Ascending aorta (tissue), 2 donors: ENCODE results near the gene PLXNA2. TPM values are rescaled to one million over a fixed set of nuclear protein-coding genes. Genes with fewer than 3 reads are reported as not detected.

ENCODE experiments used
- DNase-seq, 2 donors: peaks; one replicate each; pipeline ENCODE4 v3.0.0-alpha.2; 2019; ENCODE audit warnings: low spot score in 2 of 2
- H3K27ac ChIP-seq, 2 donors: fragments of 200-600 bp; sonication (generic); one replicate each; pipeline ENCODE4 v1.5.1; 2016 to 2017; ENCODE audit warnings: mild to moderate bottlenecking in 1 of 2
- H3K27me3 ChIP-seq: fragments of 200-600 bp; sonication (generic); one replicate; pipeline ENCODE4 v1.5.1; 2017
- H3K36me3 ChIP-seq, 2 donors: fragments of 200-600 bp; sonication (generic); one replicate each; pipeline ENCODE4 v1.5.1; 2016
- H3K4me1 ChIP-seq, 2 donors: fragments of 200-600 bp; sonication (generic); one replicate each; pipeline ENCODE4 v1.5.1; 2016 to 2017; ENCODE audit warnings: mild to moderate bottlenecking in 1 of 2
- H3K4me3 ChIP-seq, 2 donors: fragments of 200-600 bp; sonication (generic); one replicate each; pipeline ENCODE4 v1.5.1; 2016 to 2017; ENCODE audit warnings: mild to moderate bottlenecking in 1 of 2
- H3K9me3 ChIP-seq, 2 donors: fragments of 200-600 bp; sonication (generic); one replicate each; pipeline ENCODE4 v1.5.1; 2016
- intact Hi-C: fragments of 100-400 bp; cut with DNase I; formaldehyde crosslinking; loops from one replicate; pipeline ENCODE4 v1.15.1; 2023
- total RNA-seq: library from RNA; depleted of rRNA; stranded (reverse); fragments of >200 nt; gene quantifications from one replicate; pipeline ENCODE4 v1.1.0, GENCODE V29; 2016
- TF ChIP-seq, protein P1 (sequence below), 3 experiments: fragments of 200-600 bp in 2 of 3; fragments of 450-650 bp in 1 of 3; sonication (generic) in 2 of 3; IDR thresholded peaks; one replicate each; pipeline ENCODE4 v1.5.1; 2016 to 2019; ENCODE audit warnings: antibody characterized with exemption in 3 of 3, mild to moderate bottlenecking in 1 of 3, moderate library complexity in 1 of 3

The PLXNA2 gene
- total RNA-seq, 1 donor from 2014 or later = 33.0 TPM

DNA sequence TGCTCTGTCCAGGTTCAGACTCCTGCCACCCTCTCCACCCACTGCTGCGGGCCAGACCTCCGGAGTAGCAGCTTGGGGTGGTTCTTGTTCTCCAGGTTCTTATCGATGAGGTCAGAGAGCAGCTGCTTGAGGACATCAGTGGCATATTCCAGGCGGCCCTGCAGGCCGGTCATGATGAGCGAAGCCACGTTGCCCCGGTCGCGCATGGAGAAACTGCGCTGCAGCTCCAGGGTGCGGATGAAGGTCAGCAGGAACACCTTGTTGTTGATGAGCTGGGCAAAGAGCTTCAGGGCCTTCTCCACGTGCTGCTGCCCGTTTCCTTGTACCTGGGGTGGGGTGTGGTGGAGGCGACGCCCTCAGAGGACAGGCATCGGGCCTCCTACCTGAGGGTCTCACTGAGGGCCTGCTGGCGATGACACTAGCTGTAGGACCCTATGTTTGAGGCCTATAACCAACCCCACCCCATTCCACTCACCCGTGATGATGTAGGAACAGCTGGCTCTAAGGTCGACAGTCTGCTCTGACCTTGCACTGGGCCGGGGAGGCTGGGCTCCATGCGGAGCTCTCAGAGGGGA is 202.1 kb downstream of the PLXNA2 start:
- no peak overlapping the region for H3K4me3 ChIP-seq
- peaks cover 74 to 87% of the 10 kb centered on the region in 2 donors for H3K36me3 ChIP-seq
- no peaks in the 10 kb centered on the region for H3K27me3 ChIP-seq
- DNase-seq = no peak
- H3K9me3 ChIP-seq = no peaks in the 10 kb centered on the region
- intact Hi-C loops = no loop called here
- no peak overlapping the region for H3K27ac ChIP-seq
- TF ChIP-seq, protein P1, sequence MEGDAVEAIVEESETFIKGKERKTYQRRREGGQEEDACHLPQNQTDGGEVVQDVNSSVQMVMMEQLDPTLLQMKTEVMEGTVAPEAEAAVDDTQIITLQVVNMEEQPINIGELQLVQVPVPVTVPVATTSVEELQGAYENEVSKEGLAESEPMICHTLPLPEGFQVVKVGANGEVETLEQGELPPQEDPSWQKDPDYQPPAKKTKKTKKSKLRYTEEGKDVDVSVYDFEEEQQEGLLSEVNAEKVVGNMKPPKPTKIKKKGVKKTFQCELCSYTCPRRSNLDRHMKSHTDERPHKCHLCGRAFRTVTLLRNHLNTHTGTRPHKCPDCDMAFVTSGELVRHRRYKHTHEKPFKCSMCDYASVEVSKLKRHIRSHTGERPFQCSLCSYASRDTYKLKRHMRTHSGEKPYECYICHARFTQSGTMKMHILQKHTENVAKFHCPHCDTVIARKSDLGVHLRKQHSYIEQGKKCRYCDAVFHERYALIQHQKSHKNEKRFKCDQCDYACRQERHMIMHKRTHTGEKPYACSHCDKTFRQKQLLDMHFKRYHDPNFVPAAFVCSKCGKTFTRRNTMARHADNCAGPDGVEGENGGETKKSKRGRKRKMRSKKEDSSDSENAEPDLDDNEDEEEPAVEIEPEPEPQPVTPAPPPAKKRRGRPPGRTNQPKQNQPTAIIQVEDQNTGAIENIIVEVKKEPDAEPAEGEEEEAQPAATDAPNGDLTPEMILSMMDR (IDR thresholded peaks at IDR 0.05) = no peak
- H3K4me1 ChIP-seq = peaks cover 5 to 11% of the 10 kb centered on the region in 2 donors

- no peak overlapping the region for H3K4me3 ChIP-seq
- H3K36me3 ChIP-seq = peaks cover 75 to 93% of the 10 kb centered on the region in 2 donors
- intact Hi-C loops = no loop called here
- H3K4me1 ChIP-seq = peaks cover under 1 to 6% of the 10 kb centered on the region in 2 donors
- H3K27ac ChIP-seq = no peak overlapping the region
- H3K27me3 ChIP-seq = no peaks in the 10 kb centered on the region
- no peaks in the 10 kb centered on the region for H3K9me3 ChIP-seq
- DNase-seq = no peak
- TF ChIP-seq, protein P1 (IDR thresholded peaks at IDR 0.05) = no peak
Observed at GRCh38 chr1:208041505-208041904, 202.7 kb downstream of the PLXNA2 start.

DNA sequence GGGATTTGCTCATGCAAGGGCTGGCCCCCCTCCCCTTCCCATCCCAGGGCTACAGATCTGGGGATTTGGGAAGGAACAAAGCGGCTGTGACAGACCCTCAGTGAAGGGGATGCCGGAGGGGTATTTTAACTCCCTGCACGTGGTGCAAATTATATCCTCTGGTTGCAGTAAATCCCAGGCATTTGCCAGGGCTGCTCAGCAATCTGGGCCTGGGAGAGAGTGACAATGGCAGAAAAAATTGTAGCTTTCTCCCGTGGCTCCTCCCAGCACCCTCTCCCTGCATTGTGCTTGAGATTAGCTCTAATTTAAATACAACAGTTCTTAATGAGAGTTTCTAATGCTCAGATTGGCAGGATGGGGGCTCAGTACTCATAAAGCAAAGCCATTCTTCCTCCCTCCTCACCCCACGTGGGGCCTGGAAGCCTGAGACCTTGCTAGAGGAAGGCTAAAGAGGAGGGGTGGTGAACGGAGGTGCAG is 203.3 kb downstream of the PLXNA2 start:
- H3K27me3 ChIP-seq = no peaks in the 10 kb centered on the region
- H3K27ac ChIP-seq = no peak overlapping the region
- intact Hi-C loops = no loop called here
- H3K36me3 ChIP-seq = peaks cover 78 to 99% of the 10 kb centered on the region in 2 donors
- no peak for DNase-seq
- no peak overlapping the region for H3K4me3 ChIP-seq
- H3K9me3 ChIP-seq = no peaks in the 10 kb centered on the region
- TF ChIP-seq, protein P1 (IDR thresholded peaks at IDR 0.05) = no peak
- H3K4me1 ChIP-seq = no peaks in the 10 kb centered on the region

GRCh38 chr1:208039536-208040332 is 204.4 kb downstream of the PLXNA2 start:
- H3K4me3 ChIP-seq = no peak overlapping the region
- intact Hi-C loops = no loop called here
- TF ChIP-seq, protein P1 (IDR thresholded peaks at IDR 0.05) = no peak
- H3K27me3 ChIP-seq = no peaks in the 10 kb centered on the region
- H3K4me1 ChIP-seq = no peaks in the 10 kb centered on the region
- peaks cover 76 to 97% of the 10 kb centered on the region in 2 donors for H3K36me3 ChIP-seq
- H3K9me3 ChIP-seq = no peaks in the 10 kb centered on the region
- no peak overlapping the region for H3K27ac ChIP-seq
- no peak for DNase-seq

DNA sequence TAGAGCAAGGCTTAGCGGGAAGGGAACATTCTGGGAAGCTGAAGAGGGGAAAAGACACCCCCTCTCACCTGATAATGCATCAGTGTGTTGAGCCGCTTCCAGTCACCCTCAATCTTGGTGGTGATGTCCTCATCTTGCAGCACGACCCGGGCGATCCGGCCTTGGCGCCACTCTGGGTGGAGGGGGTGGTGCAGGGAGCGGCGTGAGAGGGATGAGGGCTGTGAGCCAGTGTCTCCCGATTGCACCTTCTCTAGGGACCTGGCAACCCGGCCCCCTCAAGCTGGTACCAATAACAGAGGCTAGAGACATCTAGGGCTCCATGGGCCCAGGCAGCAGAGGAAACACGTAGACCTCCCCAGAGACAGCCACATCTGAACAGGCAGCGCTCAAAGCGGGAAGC is 205.9 kb downstream of the PLXNA2 start:
- TF ChIP-seq, protein P1 (IDR thresholded peaks at IDR 0.05) = no peak
- no peaks in the 10 kb centered on the region for H3K9me3 ChIP-seq
- intact Hi-C loops = no loop called here
- no peak overlapping the region for H3K27ac ChIP-seq
- H3K4me3 ChIP-seq = no peak overlapping the region
- no peak for DNase-seq
- H3K36me3 ChIP-seq = peaks cover 74 to 97% of the 10 kb centered on the region in 2 donors
- no peaks in the 10 kb centered on the region for H3K4me1 ChIP-seq
- no peaks in the 10 kb centered on the region for H3K27me3 ChIP-seq
